BJ (cell line): ENCODE results near the gene ABAT. TPM values are rescaled to one million over a fixed set of nuclear protein-coding genes. Genes with fewer than 3 reads are reported as not detected.
A peak's percentile ranks its signal among the peaks of the same experiment; 100 is the strongest.

Experiments
- CTCF ChIA-PET: fragments of 350-600 bp; formaldehyde crosslinking; extraction: SDS; loops from one replicate; lab custom pipeline; 2021; ENCODE audit warnings: antibody characterized with exemption, inconsistent platforms; lab: Yijun Ruan, JAX
- POLR2A ChIA-PET: fragments of 300-600 bp; sonication (Branson Sonifier 250); formaldehyde crosslinking; extraction: SDS; loops from one replicate; lab custom pipeline; 2021; ENCODE audit warnings: antibody characterized with exemption; lab: Charles Lee
- DNase-seq: peaks from one replicate; pipeline ENCODE4 v3.0.0-alpha.2; 2011; ENCODE audit warnings: low read depth
- H3K27me3 ChIP-seq: 2 replicates; pipeline ENCODE4 v1.6.0; 2011; ENCODE audit warnings: low read length; ENCODE audit not compliant: control insufficient read depth, insufficient read depth
- H3K36me3 ChIP-seq: 2 replicates; pipeline ENCODE4 v1.5.1; 2011; ENCODE audit warnings: low read length; ENCODE audit not compliant: control insufficient read depth, insufficient read depth
- H3K4me3 ChIP-seq: 2 replicates; pipeline ENCODE4 v1.5.1; 2011; ENCODE audit warnings: low read depth, mild to moderate bottlenecking, control low read depth, low read length
- polyA minus RNA-seq: library from RNA; depleted of rRNA, polyadenylated mRNA; stranded (reverse); fragments of >200 nt; gene quantifications from 2 replicates; pipeline ENCODE4 v1.2.3, GENCODE V29; 2011; rRNA and poly(A)+ RNA removed
- polyA plus RNA-seq: library from polyadenylated mRNA; depleted of rRNA; stranded (reverse); fragments of >200 nt; gene quantifications from 2 replicates; pipeline ENCODE4 v1.2.3, GENCODE V29; 2011; rRNA removed
- TF ChIP-seq, protein P1 (sequence below): IDR thresholded peaks from 2 replicates; pipeline ENCODE4 v1.5.1; 2011; ENCODE audit warnings: low read depth, mild to moderate bottlenecking, control low read depth, inconsistent platforms, low read length, moderate library complexity; ENCODE audit not compliant: insufficient read depth

Gene ABAT
- polyA plus RNA-seq (2.8 and 3.5 TPM in 2 replicates), polyA minus RNA-seq (1.1 and 1.6 TPM in 2 replicates)

DNA sequence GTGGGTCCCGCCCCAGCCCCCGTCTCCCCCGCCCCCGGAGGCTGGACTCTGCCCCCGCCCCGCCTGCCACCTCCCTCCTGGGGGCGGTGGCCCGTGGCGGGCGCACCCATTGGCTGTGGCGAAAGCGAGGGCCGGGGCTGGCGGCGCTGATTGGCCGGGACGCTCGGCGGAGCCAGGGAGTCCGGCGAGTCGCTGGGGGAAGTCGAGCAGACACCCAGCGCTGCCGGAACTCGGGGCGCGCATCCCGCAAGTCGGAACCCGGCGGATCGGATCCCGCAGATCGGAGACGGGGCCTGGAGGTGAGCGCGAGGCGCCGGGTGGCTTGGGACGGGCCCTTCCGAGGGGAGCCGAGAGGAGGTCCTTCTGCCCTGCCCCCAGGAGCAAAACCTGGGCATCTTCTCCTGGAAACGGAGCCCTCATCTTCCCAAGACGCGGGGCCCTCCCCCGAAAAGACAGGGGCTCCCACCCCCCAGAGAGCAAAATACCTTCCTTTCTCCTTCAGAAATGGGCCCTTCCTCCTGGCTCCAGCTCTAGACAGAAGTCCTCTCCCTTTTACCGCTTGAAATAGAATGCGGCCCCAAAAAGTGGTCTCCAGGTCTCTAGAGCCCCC lies at the start of gene ABAT:
Gene ABAT, plus strand, starts transcription at position 205 of the 610 bp plus-strand sequence. CDS start 61,123 bp downstream, outside the sequence.
- TF ChIP-seq, protein P1, sequence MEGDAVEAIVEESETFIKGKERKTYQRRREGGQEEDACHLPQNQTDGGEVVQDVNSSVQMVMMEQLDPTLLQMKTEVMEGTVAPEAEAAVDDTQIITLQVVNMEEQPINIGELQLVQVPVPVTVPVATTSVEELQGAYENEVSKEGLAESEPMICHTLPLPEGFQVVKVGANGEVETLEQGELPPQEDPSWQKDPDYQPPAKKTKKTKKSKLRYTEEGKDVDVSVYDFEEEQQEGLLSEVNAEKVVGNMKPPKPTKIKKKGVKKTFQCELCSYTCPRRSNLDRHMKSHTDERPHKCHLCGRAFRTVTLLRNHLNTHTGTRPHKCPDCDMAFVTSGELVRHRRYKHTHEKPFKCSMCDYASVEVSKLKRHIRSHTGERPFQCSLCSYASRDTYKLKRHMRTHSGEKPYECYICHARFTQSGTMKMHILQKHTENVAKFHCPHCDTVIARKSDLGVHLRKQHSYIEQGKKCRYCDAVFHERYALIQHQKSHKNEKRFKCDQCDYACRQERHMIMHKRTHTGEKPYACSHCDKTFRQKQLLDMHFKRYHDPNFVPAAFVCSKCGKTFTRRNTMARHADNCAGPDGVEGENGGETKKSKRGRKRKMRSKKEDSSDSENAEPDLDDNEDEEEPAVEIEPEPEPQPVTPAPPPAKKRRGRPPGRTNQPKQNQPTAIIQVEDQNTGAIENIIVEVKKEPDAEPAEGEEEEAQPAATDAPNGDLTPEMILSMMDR, result no peak
- CTCF ChIA-PET, result interaction anchor here (1.0 to 2.0 kb wide), 2 partner anchors 12 to 23 kb away, joined by 4 to 7 read pairs; no protein-coding TSS in a partner anchor
- Histone ChIP-seq H3K4me3 (peak within 1 kb of the TSS; percentile 65), H3K36me3 (no peaks in the 10 kb centered on the region), H3K27me3 (peaks cover 2% of the 10 kb centered on the region; the same call in 1 of the 2 replicates)
- DNase-seq, result no peak
- POLR2A ChIA-PET, result no interaction called here

DNA sequence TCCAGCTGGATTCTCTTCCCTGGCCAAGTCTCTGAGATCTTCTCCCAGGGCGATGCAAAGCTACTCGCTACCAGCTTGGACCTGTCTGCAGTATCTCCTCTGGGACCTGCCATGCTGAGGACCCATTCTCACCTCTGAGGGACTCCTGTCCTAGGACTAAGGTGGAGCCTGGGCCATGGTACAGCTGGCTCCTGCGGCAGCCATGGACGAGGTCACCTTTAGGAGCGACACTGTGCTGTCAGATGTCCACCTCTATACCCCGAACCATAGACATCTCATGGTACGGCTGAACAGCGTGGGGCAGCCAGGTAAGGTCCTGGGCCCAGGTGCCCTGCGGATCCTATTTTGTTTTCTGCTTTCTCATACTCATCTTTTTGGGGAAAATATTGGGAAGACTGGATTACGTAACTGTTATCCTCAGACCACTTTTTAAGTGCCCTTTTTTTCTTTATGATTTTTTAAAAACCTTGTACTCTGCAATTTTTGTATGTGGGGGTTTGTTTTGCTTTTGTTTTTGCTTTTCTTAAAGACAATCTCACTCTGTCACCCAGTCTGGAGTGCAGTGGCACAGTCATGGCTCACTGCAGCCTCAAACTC lies 48.8 kb upstream of the ABAT start:
- peaks cover 33% of the 10 kb centered on the region for H3K36me3 ChIP-seq
- CTCF ChIA-PET, result no interaction called here
- no peak overlapping the region for H3K4me3 ChIP-seq
- no peak for DNase-seq
- H3K27me3 ChIP-seq, result peaks cover 3% of the 10 kb centered on the region; the same call in 1 of the 2 replicates
- TF ChIP-seq, protein P1, result no peak
- POLR2A ChIA-PET, result no interaction called here

GRCh38 chr16:8626946-8627345 lies 47.5 kb upstream of the ABAT start:
- Histone ChIP-seq H3K36me3 (peaks cover 40% of the 10 kb centered on the region), H3K4me3 (no peak overlapping the region), H3K27me3 (no peaks in the 10 kb centered on the region)
- DNase-seq, result no peak
- TF ChIP-seq, protein P1, result no peak
- POLR2A ChIA-PET, result no interaction called here
- CTCF ChIA-PET, result no interaction called here

DNA sequence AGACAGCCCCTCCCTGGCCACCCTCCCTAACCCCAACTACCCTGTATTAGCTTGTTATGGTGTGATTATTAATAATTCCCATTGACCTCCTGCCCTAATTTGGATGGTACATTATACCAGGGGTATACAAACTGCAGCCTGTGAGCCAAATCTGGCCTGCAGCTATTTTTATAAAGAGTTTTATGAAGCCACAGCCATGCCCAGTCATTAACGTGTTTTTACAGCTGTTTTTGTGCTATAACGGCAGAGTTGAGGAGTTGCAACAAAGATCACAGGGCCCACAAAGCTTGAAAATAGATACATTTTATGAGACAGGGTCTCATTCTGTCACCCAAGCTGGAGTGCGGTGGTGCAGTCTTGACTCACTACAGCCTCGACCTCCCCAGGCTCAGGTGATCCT lies 47.0 kb upstream of the ABAT start:
- Histone ChIP-seq H3K4me3 (no peak overlapping the region), H3K36me3 (peaks cover 40% of the 10 kb centered on the region), H3K27me3 (no peaks in the 10 kb centered on the region)
- ChIA-PET CTCF (no interaction called here), POLR2A (no interaction called here)
- DNase-seq, result no peak
- TF ChIP-seq, protein P1, result no peak

- no peak for DNase-seq
- CTCF ChIA-PET, result no interaction called here
- POLR2A ChIA-PET, result no interaction called here
- peaks cover 46% of the 10 kb centered on the region for H3K36me3 ChIP-seq
- H3K4me3 ChIP-seq, result no peak overlapping the region
- no peaks in the 10 kb centered on the region for H3K27me3 ChIP-seq
- TF ChIP-seq, protein P1, result no peak
These were observed 45.3 kb upstream of the ABAT start for GRCh38 chr16:8628981-8629725.
